ENCODE data around the gene FBXL15.

- TF ChIP-seq EZH2 (IDR thresholded peaks at IDR 0.05; ENCODE audit: low read length) = no peak
- TF ChIP-seq, protein P1, sequence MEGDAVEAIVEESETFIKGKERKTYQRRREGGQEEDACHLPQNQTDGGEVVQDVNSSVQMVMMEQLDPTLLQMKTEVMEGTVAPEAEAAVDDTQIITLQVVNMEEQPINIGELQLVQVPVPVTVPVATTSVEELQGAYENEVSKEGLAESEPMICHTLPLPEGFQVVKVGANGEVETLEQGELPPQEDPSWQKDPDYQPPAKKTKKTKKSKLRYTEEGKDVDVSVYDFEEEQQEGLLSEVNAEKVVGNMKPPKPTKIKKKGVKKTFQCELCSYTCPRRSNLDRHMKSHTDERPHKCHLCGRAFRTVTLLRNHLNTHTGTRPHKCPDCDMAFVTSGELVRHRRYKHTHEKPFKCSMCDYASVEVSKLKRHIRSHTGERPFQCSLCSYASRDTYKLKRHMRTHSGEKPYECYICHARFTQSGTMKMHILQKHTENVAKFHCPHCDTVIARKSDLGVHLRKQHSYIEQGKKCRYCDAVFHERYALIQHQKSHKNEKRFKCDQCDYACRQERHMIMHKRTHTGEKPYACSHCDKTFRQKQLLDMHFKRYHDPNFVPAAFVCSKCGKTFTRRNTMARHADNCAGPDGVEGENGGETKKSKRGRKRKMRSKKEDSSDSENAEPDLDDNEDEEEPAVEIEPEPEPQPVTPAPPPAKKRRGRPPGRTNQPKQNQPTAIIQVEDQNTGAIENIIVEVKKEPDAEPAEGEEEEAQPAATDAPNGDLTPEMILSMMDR (optimal IDR thresholded peaks at IDR 0.05 in 1 of 3, IDR thresholded peaks at IDR 0.05 in 1 of 3, conservative IDR thresholded peaks at IDR 0.05 in 1 of 3; ENCODE audit: extremely low read depth in 1 of 3, insufficient read depth in 2 of 3, low read length in 3 of 3) = peak in 2 of 3 experiments; percentile 19 to 34
Observed at GRCh38 chr10:102384053-102384452, 36.6 kb upstream of the FBXL15 start.

Data from keratinocyte (primary cell).